ENCODE results near the gene MPZL3.

MPZL3 gene

GRCh38 chr11:118176778-118177134 lies 75.4 kb downstream of the MPZL3 start:
- no peak for DNase-seq
